Endothelial cell of umbilical vein (primary cell): ENCODE measurements around the gene LRRFIP2.

Source experiments
- CTCF ChIP-seq, 2 donors: IDR thresholded peaks; 1 replicate in 1 of 2; 2 replicates in 1 of 2; pipeline ENCODE4 v1.5.1; 2011; ENCODE audit warnings: low read length in 2 of 2, mild to moderate bottlenecking in 2 of 2, moderate library complexity in 2 of 2, control low read depth in 1 of 2, inconsistent platforms in 1 of 2, low read depth in 1 of 2; ENCODE audit not compliant: insufficient read depth in 1 of 2; ENCODE audit errors: extremely low read depth in 1 of 2
- EZH2 ChIP-seq: IDR thresholded peaks from 2 replicates; pipeline ENCODE4 v1.6.1; 2012; ENCODE audit warnings: borderline replicate concordance, low read depth, mild to moderate bottlenecking, moderate library complexity, low read length, inconsistent platforms; ENCODE audit not compliant: severe bottlenecking
- MYC ChIP-seq: IDR thresholded peaks from one replicate; pipeline ENCODE4 v1.6.1; 2011; ENCODE audit warnings: mild to moderate bottlenecking, low read depth, low read length
- POLR2A ChIP-seq: IDR thresholded peaks from 2 replicates; pipeline ENCODE4 v1.6.1; 2012; ENCODE audit warnings: low read depth, mild to moderate bottlenecking, control low read depth, low read length

- TF ChIP-seq POLR2A (no peak), CTCF (IDR thresholded peaks at IDR 0.05; ENCODE audit: extremely low read depth in 1 of 2, insufficient read depth in 1 of 2, low read depth in 1 of 2, low read length in 2 of 2) (no peak), EZH2 (no peak), MYC (no peak)
These were observed 3.2 kb downstream of the LRRFIP2 start for GRCh38 chr3:37171144-37171543.
